Activated CD8-positive, alpha-beta T cell treated with anti-CD3 and anti-CD28 coated beads for 36 hours (primary cell): ENCODE measurements around the gene TMEM218. TPM values are rescaled to one million over a fixed set of nuclear protein-coding genes. Genes with fewer than 3 reads are reported as not detected.

Experiments used
- ATAC-seq: fragments of 200-7000 bp; cut with Tn5 transposase; one replicate; pipeline ENCODE4 v1.10.0; 2021; ENCODE audit warnings: mild to moderate bottlenecking, moderate library complexity
- CTCF ChIA-PET: fragments of 350-600 bp; sonication (Branson Sonifier 250); formaldehyde crosslinking; loops from one replicate; lab custom pipeline; 2021; ENCODE audit warnings: antibody characterized with exemption; lab: Charles Lee
- POLR2A ChIA-PET: fragments of 350-600 bp; sonication (Branson Sonifier 250); formaldehyde crosslinking; loops from one replicate; lab custom pipeline; 2021; ENCODE audit warnings: antibody characterized with exemption; lab: Charles Lee
- DNase-seq: peaks from one replicate; pipeline ENCODE4 v3.0.0-alpha.2; 2020
- H3K27ac Mint-ChIP-seq: one replicate; pipeline ENCODE4 v1.8.0; 2021; ENCODE audit warnings: mild to moderate bottlenecking, mixed read lengths
- H3K27me3 Mint-ChIP-seq: one replicate; pipeline ENCODE4 v1.8.0; 2021; ENCODE audit warnings: mixed read lengths
- H3K36me3 Mint-ChIP-seq: one replicate; pipeline ENCODE4 v1.8.0; 2021; ENCODE audit warnings: low read depth, mixed read lengths
- H3K4me1 Mint-ChIP-seq: one replicate; pipeline ENCODE4 v1.8.0; 2021; ENCODE audit warnings: low read depth, mixed read lengths
- H3K4me3 Mint-ChIP-seq: one replicate; pipeline ENCODE4 v1.8.0; 2021; ENCODE audit warnings: mild to moderate bottlenecking, moderate library complexity, mixed read lengths
- H3K9me3 Mint-ChIP-seq: one replicate; pipeline ENCODE4 v1.8.0; 2021; ENCODE audit warnings: mixed read lengths
- intact Hi-C: fragments of 100-400 bp; cut with micrococcal nuclease; formaldehyde crosslinking; loops from one replicate; pipeline ENCODE4 v1.10.0; 2022
- total RNA-seq, 2 experiments: library from RNA; stranded (reverse); gene quantifications; one replicate each; pipeline ENCODE4 v1.2.3, GENCODE V29; 2021
- TF ChIP-seq, protein P1 (sequence below): fragments of 200-600 bp; IDR thresholded peaks from one replicate; pipeline ENCODE4 v1.8.0; 2022; ENCODE audit warnings: antibody characterized with exemption, mild to moderate bottlenecking

The TMEM218 gene
- total RNA-seq, 2 experiments from 2014 or later, result 12.7 to 13.3 TPM

DNA sequence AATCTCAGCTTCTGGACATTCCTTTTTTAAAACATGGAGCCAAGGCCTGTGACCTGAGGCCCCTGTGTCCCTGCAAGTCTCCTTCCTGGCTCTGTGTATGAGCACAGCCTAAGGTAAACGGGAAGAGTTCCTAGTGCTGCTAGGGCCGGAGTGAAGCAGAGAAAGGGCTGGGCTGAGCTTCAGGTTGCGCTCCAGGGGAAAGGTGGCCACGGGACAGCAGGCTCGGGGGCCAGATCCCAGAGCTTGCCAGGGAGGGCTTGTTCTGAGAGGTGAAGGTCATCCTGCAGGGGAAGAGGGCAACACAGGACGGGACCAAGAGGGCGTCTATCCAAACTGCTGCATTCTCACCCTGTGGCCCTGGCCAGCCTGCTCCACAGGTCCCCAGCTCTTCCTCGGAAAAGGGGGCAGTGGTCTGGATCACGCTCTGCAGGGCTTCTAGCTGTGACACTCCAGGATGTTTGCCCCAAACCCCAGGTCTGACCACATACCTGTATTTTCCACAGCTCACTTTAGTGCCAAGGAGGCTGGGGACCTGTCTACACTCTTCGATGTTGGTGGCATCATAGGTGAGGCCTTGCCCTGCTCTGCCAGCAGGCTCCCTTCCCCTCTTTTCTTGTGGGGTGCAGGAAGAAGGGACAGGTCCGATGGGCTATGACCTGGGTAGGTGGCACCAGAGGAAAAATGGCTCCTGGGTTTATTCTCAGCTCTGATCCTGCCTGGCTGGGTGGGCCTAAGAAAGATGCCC, 27.9 kb downstream of the TMEM218 start:
- TF ChIP-seq, protein P1, sequence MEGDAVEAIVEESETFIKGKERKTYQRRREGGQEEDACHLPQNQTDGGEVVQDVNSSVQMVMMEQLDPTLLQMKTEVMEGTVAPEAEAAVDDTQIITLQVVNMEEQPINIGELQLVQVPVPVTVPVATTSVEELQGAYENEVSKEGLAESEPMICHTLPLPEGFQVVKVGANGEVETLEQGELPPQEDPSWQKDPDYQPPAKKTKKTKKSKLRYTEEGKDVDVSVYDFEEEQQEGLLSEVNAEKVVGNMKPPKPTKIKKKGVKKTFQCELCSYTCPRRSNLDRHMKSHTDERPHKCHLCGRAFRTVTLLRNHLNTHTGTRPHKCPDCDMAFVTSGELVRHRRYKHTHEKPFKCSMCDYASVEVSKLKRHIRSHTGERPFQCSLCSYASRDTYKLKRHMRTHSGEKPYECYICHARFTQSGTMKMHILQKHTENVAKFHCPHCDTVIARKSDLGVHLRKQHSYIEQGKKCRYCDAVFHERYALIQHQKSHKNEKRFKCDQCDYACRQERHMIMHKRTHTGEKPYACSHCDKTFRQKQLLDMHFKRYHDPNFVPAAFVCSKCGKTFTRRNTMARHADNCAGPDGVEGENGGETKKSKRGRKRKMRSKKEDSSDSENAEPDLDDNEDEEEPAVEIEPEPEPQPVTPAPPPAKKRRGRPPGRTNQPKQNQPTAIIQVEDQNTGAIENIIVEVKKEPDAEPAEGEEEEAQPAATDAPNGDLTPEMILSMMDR, result no peak
- H3K4me1 Mint-ChIP-seq, result no peaks in the 10 kb centered on the region
- no peaks in the 10 kb centered on the region for H3K36me3 Mint-ChIP-seq
- no peak overlapping the region for H3K4me3 Mint-ChIP-seq
- POLR2A ChIA-PET, result no interaction called here
- DNase-seq, result no peak
- no peak overlapping the region for H3K27ac Mint-ChIP-seq
- intact Hi-C loops, result no loop called here
- CTCF ChIA-PET, result interaction anchor here (1.3 kb wide), 1 partner anchor 119 kb away, joined by 3 read pairs; no protein-coding TSS in a partner anchor
- H3K27me3 Mint-ChIP-seq, result no peaks in the 10 kb centered on the region
- no peaks in the 10 kb centered on the region for H3K9me3 Mint-ChIP-seq
- ATAC-seq, result no peak

DNA sequence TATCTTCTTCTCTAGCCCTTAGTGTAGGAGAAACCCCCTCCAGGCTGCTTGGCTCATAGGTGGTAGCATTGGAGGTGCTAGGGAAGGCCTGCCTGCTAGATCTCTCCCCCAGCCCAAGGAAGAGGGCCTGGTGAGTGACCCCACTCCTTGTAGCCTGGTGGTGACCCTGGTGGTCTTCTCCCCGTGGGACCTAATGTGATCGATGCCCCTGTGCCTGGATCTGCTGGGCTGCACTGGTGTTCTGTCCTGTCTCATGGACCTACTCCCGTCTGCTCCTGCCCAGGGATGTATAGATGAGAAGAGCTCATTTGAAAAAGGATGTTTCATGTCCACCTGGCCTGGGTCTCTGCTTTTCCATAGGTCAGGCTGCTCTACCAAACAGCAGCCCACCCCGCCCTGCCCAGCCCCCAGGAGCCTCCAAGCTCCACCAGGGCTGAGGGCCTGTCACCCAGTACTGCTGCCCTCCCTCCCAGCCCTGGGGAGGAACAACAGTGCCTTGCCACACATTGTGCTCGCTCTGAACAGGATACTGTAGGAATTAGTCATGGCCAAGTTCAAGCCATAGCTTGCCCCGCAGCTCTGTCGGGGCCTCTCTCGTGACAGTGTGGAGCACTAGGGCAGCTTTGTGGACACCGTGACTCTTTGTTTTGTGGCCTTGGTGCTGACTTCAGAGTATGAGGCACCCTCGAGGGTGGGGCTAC, 28.7 kb downstream of the TMEM218 start:
- ChIA-PET POLR2A (no interaction called here), CTCF (interaction anchor here (1.3 kb wide), 1 partner anchor 119 kb away, joined by 3 read pairs; no protein-coding TSS in a partner anchor)
- H3K4me3 Mint-ChIP-seq, result no peak overlapping the region
- TF ChIP-seq, protein P1, result no peak
- ATAC-seq (no peak), DNase-seq (no peak)
- intact Hi-C loops, result no loop called here
- no peaks in the 10 kb centered on the region for H3K36me3 Mint-ChIP-seq
- no peaks in the 10 kb centered on the region for H3K4me1 Mint-ChIP-seq
- no peaks in the 10 kb centered on the region for H3K9me3 Mint-ChIP-seq
- no peak overlapping the region for H3K27ac Mint-ChIP-seq
- no peaks in the 10 kb centered on the region for H3K27me3 Mint-ChIP-seq

GRCh38 chr11:125082040-125082439, 29.4 kb downstream of the TMEM218 start:
- Mint-ChIP-seq H3K4me3 (no peak overlapping the region), H3K9me3 (no peaks in the 10 kb centered on the region), H3K36me3 (no peaks in the 10 kb centered on the region), H3K27ac (no peak overlapping the region), H3K27me3 (no peaks in the 10 kb centered on the region), H3K4me1 (no peaks in the 10 kb centered on the region)
- TF ChIP-seq, protein P1, result no peak
- ATAC-seq (no peak), DNase-seq (no peak)
- ChIA-PET CTCF (no interaction called here), POLR2A (no interaction called here)
- intact Hi-C loops, result no loop called here

DNA sequence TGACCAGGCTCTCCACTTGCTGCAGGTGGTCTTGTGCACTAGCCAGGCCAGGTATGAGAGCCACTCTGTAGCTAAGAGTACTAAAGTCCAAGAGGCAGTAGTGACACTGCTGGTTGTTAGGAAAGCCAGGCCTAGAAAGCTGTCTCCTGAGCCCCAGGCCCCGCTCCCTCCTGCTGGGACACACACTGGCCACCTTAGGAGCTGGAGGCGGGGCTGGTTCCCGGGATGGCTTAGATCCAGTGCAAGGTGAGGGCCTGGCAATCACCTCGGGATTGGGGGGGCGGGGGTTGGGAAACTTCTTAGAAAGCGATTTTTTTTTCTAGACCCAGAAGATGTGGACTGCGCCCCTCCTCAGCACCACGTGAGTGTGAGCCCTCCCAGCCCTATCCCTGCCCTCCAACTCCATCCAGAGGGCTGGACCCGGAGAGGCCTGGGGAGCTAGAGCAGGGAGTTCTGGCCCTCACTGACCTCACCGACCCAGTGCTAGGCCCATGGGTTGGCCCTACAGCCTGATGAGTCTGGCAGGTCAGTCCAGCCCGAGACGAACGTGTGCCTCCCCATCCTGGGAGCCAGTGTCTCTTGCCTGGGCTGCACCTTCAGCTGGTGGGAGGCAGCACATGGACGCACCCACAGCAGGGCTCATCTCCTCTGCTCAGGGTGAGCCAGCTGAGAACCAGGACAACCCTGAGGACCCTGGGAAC, 30.2 kb downstream of the TMEM218 start:
- Mint-ChIP-seq H3K9me3 (no peaks in the 10 kb centered on the region), H3K27me3 (no peaks in the 10 kb centered on the region), H3K4me1 (no peaks in the 10 kb centered on the region), H3K36me3 (no peaks in the 10 kb centered on the region), H3K4me3 (no peak overlapping the region), H3K27ac (no peak overlapping the region)
- ChIA-PET CTCF (no interaction called here), POLR2A (no interaction called here)
- DNase-seq, result no peak
- intact Hi-C loops, result no loop called here
- ATAC-seq, result no peak
- TF ChIP-seq, protein P1, result no peak
